Psoas muscle (tissue), 8 donors: ENCODE data around the gene FGF1. TPM values are rescaled to one million over a fixed set of nuclear protein-coding genes. Genes with fewer than 3 reads are reported as not detected.

Experiments
- ATAC-seq, 4 donors: fragments of 200-7000 bp; cut with Tn5 transposase; one replicate each; pipeline ENCODE4 v1.9.1; 2020; ENCODE audit warnings: moderate library complexity in 3 of 4, mild to moderate bottlenecking in 2 of 4
- DNase-seq, 2 donors: peaks; one replicate each; pipeline ENCODE4 v3.0.0-alpha.2; 2020
- H3K27ac ChIP-seq: fragments of 200-600 bp; one replicate; pipeline ENCODE4 v1.8.0; 2022
- H3K27me3 ChIP-seq, 3 donors: fragments of 200-600 bp in 1 of 3; one replicate each; pipeline versions ENCODE4 v1.6.1 to v1.8.0; 2013 to 2022; ENCODE audit warnings: low read length in 2 of 3, mild to moderate bottlenecking in 2 of 3, moderate library complexity in 1 of 3; ENCODE audit not compliant: insufficient read depth in 3 of 3
- H3K36me3 ChIP-seq, 2 donors: fragments of 200-600 bp in 1 of 2; one replicate each; pipeline versions ENCODE4 v1.6.1 to v1.8.0; 2013 to 2022; ENCODE audit warnings: low read depth in 1 of 2, mild to moderate bottlenecking in 1 of 2, moderate library complexity in 1 of 2; ENCODE audit not compliant: insufficient read depth in 1 of 2
- H3K4me1 ChIP-seq: fragments of 200-600 bp; one replicate; pipeline ENCODE4 v1.8.0; 2022
- H3K4me3 ChIP-seq: fragments of 200-600 bp; one replicate; pipeline ENCODE4 v1.8.0; 2022; ENCODE audit warnings: mild to moderate bottlenecking
- H3K9me3 ChIP-seq: fragments of 200-600 bp; one replicate; pipeline ENCODE4 v1.8.0; 2022
- CTCF ChIP-seq: fragments of 200-600 bp; IDR thresholded peaks from one replicate; pipeline ENCODE4 v1.8.0; 2022; ENCODE audit warnings: antibody characterized with exemption
- WGBS, 3 donors: extraction: QIAGEN DNeasy Blood & Tissue Kit; methylation state at CpG; one replicate each; pipeline versions ENCODE4 v1.1.6 to v1.1.7; 2013; 5-methylcytosine and 5-hydroxymethylcytosine counted together
- intact Hi-C, 2 donors: fragments of 100-400 bp; cut with DNase I; formaldehyde crosslinking; loops; one replicate each; pipeline versions ENCODE4 v1.11.0 to v1.14.2; 2022
- polyA plus RNA-seq, 3 donors: library from polyadenylated mRNA; stranded (reverse); fragments of 200-250 nt; gene quantifications; one replicate each; pipeline ENCODE4 v1.2.3, GENCODE V29; 2013
- total RNA-seq, 4 donors: library from RNA; stranded (reverse); fragmentation: NEBNext Ultra II Directional in 2 of 4; extraction: Animal tissue kit (Norgen Biotek cat#: 25700) in 2 of 4; gene quantifications; one replicate each; pipeline versions ENCODE4 v1.2.1 to v1.2.4, GENCODE V29; 2021 to 2023
- donor health status: healthy with polysubstance abuse.
- donor health status: DM: no; HTN: no; CAD: no; lungs with moderate emphysema.
- donor health status: Bipolar disorder and iron deficiency.
- donor health status: healthy.
- donor health status: DM: yes; HTN: yes; CAD: no.
- donor health status: DM: no; HTN: no; CAD: no.
- donor health status: DM: no; HTN: no; CAD: no.
- donor health status: DM: yes; HTN: yes; CAD: no.

FGF1 gene
- total and polyA plus RNA-seq, 7 donors: 0.34 to 7.1 (median 1.00) TPM

GRCh38 chr5:142676318-142676717, 9.6 kb downstream of the FGF1 start:
- Histone ChIP-seq H3K4me1 (no peaks in the 10 kb centered on the region), H3K27ac (no peak overlapping the region), H3K4me3 (no peak overlapping the region), H3K27me3 (no peaks in the 10 kb centered on the region), H3K36me3 (no peaks in the 10 kb centered on the region), H3K9me3 (no peaks in the 10 kb centered on the region)
- no peak for ATAC-seq
- no peak for DNase-seq
- no peak for TF ChIP-seq CTCF
- WGBS, 3 donors: 82 to 91% (median 87%) methylated on average over 4 of the region's 4 CpGs
- intact Hi-C loops: no loop called here

DNA sequence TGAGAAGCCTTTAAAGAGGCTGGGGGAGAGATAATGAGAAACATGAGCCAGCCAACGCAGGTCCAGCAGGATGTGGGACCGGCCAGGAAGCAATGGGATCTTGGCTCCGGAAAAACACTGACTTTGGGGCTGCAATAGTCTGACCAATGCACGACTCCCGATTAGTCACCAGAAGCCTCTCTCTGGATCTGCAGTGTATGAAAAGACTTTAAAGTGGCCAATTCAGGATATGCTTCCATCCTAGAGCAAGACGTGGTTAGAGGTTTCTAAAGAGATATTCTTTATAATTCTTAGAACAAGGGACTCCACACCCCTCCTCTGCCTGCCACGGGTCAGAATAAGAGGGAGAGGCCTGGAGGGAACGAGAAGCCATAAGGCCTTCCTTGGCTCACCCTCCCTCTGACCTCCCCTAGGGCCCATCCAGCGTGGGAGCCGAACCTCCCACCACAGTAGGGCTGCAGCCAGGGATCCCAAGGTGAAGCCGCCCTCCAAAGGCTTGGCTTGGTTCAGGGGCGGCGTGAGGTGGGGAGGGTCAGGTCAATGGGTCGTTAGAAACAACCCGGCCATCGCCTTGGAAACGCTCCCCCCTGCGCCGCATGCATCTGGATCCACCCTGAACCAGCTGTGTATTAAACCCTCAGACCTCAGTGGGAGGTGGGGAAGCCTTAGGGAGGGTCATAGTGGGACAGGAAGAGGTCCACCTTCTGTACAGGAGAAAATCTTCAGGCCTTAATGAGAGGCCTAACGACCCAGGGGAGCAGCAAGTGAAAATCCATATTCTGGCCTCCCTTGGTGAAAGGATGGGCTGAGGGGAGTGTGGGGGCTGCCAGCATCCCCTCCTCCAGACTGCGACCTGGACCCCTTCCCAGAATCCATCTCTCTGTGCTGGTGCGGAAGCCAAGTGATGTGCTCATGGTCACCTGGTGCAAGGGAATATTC, 11.1 kb downstream of the FGF1 start:
- peak overlapping the region; percentile 53 for H3K27ac ChIP-seq
- ATAC-seq (peak in 3 of 4 donors; percentile 53 to 64 (median 61)), DNase-seq (peak in 1 of 2 donors; percentile 64)
- no peaks in the 10 kb centered on the region for H3K27me3 ChIP-seq
- no peak overlapping the region for H3K4me3 ChIP-seq
- no peak for TF ChIP-seq CTCF
- H3K4me1 ChIP-seq: no peaks in the 10 kb centered on the region
- intact Hi-C loops: no loop called here
- H3K36me3 ChIP-seq: no peaks in the 10 kb centered on the region
- H3K9me3 ChIP-seq: no peaks in the 10 kb centered on the region
- 66 to 69% (median 67%) methylated on average over 22 of the region's 22 CpGs for WGBS, 3 donors

DNA sequence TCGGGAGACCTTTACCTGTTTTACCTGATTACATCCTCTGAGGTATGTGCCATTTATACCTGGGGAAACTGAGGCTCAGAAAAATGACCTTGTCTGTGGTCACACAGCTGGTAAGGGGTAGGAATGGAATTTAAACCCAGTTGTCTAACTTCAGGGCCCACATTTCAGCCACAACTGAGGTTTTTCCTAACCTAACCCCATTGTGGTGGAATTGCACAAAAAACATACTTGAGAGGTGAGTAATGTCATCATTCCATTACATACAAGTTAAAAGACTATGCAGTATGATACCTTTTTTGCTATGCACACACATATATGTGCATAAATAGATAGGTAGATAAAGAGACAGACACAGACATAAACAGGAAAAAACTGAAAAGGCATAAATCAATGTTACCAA, 14.1 kb downstream of the FGF1 start:
- no peak overlapping the region for H3K4me3 ChIP-seq
- no peaks in the 10 kb centered on the region for H3K36me3 ChIP-seq
- H3K4me1 ChIP-seq: no peaks in the 10 kb centered on the region
- H3K27me3 ChIP-seq: no peaks in the 10 kb centered on the region
- intact Hi-C loops: no loop called here
- DNase-seq (no peak), ATAC-seq (no peak)
- TF ChIP-seq CTCF: no peak
- 52 to 73% (median 60%) methylated on average over 1 of the region's 1 CpG for WGBS, 3 donors
- H3K9me3 ChIP-seq: no peaks in the 10 kb centered on the region
- no peak overlapping the region for H3K27ac ChIP-seq

DNA sequence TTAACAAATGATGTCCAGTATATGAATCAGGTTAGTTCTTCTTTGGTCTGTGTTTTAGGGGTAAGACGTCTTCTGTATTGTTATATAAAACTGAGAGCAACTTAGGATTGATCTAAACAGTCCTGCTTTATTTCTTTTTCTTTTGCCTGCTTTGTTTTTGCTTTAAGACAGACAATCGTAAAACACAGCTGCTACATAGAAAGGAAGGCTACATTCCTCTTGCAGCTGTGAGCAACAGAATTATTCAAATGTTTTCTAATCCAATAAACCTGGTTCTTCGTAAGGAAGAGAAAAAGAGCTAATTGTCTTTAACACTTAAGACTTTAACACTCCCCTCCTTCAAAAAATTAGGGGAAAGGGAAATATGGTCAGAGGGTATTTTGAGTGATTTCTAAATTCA, 14.6 kb downstream of the FGF1 start:
- TF ChIP-seq CTCF: no peak
- Histone ChIP-seq H3K9me3 (no peaks in the 10 kb centered on the region), H3K27ac (no peak overlapping the region), H3K36me3 (no peaks in the 10 kb centered on the region), H3K27me3 (no peaks in the 10 kb centered on the region), H3K4me3 (no peak overlapping the region), H3K4me1 (no peaks in the 10 kb centered on the region)
- ATAC-seq: no peak
- DNase-seq: no peak
- WGBS, 3 donors: 35 to 45% (median 38%) methylated on average over 3 of the region's 3 CpGs
- intact Hi-C loops: no loop called here
